GM21576 (cell line): Measurements from ENCODE around the gene C16orf89.

Experiments
- ATAC-seq: cut with Tn5 transposase; IDR thresholded peaks from one replicate; pipeline ENCODE4 v1.9.1; 2021; ENCODE audit warnings: mild to moderate bottlenecking, moderate library complexity; ENCODE audit not compliant: unreplicated experiment

The C16orf89 gene

DNA sequence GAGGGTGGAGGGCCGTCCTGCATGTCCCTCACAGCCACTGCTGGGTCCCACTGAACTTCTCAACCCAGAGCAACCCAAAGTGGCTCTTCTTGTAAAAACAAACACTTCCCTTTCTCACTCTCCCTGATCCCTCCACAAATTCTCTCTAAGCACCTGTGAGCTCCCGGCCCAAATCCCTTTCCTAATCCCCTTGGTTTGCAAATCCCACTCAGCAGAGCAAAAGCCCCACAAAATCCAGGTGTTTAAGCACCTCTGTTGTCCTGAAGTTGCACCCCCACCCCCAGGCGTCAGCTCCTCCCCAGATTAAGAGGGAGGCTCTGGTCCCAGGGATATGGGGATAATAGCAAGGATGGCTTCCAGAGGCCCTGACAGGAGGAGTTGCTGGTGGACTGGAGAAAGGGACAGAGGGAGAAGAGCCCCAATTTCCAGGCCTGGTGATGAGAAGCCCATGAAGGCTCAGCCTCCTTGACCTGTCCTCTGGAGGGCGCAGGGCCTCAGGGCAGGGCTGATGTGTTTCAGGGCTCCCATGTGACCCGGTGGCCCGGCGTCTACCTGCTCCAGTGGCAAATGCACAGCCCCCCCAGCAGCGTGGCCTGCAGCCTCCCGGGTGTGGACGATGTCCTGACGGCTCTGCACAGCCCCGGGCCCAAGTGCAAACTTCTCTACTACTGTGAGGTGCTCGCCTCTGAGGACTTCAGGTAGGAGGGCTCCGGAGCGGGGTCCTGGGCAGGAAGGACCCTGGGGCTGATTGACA lies 55.0 kb downstream of the C16orf89 start:
- ATAC-seq: no peak

DNA sequence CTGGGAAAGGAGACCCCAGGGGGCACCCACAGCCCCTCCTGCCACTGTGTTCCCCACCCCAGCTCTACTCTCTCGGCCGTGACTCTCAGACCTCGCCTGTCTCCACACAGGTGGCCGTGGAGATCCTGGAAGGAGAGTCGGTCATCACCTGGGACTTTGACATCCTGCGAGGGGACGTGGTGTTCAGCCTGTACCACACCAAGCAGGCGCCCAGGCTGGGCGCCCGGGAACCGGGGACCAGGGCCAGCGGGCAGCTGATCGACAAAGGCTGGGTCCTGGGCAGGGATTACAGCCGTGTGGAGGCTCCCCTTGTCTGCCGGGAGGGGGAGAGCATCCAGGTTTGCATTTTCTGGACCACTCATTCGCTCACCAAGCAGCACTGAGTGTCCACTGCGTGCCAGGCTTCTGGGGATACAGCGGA lies 57.4 kb downstream of the C16orf89 start:
- no peak for ATAC-seq

DNA sequence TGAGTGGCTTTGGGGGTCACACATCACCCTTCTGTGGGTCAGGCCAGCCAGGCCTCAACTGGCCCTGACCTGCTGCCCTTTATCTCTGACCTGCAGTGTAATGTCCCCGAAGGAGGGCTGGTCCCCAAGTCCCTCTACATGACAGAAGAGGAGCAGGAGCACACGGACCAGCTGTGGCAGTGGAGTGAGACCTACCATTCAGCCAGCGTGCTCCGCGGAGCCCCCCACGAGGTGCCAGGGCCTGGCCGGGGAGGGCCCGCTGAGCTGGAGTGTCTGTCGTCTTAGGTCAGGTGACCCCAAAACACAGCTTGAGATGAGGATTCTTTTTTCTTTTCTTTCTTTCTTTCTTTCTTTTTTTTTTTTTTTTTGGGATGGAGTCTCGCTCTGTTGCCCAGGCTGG lies 58.5 kb downstream of the C16orf89 start:
- no peak for ATAC-seq

DNA sequence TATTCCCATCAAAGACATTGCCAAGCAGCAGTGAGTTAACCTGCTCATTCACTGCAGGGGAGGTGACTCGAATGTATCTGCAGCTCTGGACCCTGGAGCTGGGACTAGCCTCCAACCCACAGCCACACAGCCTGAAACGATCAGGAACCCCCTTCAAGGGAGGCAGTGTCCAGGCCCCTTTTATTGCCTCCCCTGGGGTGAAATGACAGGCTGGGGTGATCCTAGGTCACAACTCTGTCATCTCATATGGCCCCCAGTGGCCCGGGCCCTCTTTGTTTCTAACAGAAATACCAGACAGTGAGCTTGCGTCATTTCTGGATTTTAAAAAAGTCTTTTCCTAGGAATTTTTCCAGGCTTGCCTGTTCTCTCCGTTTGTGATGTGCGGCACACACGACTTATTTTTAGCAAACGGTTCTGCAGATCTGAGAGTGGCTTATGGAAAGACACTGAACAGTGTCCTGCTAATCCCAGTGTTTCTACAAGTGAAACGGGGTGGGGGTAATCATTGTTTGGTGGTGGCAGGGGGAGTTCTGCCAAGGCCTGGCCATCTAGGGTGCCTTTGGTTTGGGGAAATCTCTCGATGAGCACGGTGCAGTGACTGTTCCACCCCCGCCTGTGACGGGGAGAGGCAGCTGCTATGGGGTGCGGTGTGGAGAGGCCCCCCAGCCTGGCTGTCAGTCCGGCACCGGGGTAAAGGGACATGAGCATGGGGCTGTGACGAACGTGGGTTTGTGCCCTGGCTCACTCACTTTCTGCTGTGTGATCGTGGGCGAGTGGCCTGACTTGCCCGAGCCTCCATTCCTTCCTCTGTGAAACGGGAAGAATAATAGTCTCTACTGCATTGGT lies 59.2 kb downstream of the C16orf89 start:
- no peak for ATAC-seq

DNA sequence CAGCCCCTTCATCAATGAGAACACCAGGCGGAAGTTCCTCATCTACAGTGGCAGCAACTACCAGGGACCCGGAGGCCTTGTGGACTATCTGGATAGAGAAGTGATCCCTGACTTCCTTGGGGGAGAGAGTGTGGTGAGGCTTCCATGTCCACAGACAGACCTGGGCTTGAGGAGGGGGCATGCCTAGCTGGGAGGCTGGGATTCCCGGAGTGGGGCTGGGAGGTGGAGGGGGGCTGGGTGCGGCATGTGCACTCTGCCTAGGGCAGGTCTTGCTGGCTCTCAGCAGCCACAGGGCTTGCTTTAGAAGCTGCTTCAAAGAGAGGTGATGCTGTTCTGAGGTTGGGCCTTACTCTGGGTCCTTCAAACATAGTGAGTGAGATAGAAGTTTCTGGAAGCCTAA lies 59.8 kb downstream of the C16orf89 start:
- no peak for ATAC-seq

DNA sequence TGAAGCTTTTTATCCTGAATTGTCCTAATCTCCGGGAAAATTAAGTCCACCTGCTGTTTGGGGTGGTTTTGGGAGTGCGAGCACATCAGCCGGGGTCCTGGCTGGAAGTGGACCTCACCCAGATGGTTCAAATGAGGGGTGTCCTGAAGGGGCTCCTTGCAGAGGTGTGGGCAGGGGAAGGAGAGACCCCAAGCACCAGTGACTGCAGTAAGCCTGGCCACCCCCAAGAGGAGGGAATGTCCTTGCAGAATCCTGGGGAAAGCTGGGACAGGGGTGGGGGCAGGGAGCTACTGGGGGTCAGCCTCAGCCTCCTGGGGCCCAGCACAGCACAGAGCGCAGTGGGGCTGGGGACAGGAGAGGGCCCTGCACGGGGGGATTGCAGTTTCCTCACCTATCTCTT lies 61.4 kb downstream of the C16orf89 start:
- no peak for ATAC-seq

DNA sequence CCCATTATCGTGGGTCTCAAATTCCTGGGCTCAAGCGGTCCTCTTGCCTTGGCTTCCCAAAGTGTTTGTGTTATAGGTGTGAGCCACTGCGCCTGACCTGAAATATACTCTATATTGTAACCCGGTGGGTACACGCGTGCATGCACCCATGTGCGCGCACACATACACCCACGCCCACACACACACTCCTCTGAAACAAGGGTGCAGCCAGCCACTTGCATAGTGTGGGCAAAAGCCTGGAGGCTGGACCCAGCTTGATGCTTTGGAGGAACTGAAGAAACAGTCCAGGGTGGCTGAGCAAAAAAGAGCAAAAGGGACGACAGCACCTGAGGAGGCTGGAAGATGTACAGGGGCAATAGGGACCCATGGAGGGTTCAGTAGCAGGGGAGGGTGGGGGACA lies 61.9 kb downstream of the C16orf89 start:
- ATAC-seq: no peak

DNA sequence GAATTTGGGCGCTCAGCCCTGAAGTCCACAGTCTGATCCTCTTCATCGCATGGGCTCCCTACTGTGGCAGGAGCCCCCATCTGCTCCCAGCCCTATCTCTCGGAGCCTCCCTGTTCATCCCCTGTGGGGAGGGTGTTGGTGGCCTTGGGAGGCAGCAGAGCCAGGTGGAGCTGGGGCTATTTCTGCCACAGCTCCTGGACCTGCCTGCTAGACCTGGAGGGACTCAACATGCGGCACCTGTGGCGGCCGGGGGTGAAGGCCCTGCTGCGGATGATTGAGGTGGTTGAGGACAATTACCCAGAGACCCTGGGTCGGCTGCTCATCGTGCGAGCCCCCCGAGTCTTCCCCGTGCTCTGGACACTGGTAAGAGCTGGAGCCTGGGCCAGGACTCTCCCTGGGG lies 62.5 kb downstream of the C16orf89 start:
- ATAC-seq: no peak

DNA sequence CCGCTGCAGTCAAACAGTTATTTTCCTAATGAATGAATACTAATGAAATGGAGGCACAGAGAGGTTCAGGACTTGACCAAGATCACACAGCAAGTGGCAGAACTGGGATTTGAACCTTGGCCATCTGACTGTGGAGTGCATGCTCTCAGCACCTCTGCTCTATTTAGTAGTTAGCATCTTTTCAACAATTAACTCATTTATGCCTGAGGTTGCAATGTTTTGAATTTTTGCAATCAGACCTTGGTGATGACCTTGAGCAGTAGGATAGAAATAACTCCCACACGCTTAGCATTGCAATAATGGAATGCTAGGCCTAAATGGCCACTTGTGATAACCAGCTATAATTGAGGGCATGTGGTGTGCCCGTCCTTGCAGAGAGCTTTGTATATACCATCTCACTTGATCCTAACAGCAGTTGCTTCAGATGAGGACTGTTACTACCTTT lies 63.0 kb downstream of the C16orf89 start:
- no peak for ATAC-seq

DNA sequence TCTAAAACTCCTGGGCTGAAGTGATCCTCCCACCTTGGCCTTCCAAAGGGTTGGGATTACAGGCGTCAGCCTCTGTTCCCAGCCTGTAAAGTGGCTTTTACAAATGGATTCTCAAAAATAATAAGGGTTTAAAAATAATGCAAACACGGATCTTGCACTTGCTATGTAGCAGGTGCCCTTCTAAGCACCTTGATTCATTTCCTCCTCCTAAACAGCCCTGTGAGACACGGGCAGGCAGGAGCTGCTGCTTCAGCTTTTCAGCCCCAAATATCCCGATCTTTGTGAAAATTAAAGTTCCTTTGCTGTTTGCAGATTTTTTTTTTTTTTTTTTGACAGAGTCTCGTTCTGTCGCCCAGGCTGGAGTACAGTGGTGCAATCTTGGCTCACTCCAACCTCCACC lies 63.8 kb downstream of the C16orf89 start:
- no peak for ATAC-seq

DNA sequence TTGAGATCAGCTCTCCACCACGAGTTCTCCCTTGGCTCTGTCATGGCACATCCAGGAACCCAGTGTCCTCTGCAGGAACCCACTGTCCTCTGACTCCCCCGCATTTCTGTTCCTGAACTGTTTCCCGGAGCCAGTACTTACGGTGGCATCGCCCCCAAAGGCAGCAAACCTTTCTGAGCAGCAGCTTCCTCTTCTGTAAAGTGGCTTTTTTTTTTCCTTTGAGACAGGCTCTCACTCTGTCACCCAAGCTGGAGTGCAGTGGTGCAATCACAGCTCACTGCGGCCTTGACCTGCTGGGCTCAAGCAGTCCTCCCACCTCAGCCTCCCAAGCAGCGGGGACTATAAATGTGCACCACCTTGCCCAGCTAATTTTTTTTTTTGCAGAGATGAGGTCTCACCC lies 64.2 kb downstream of the C16orf89 start:
- ATAC-seq: no peak

DNA sequence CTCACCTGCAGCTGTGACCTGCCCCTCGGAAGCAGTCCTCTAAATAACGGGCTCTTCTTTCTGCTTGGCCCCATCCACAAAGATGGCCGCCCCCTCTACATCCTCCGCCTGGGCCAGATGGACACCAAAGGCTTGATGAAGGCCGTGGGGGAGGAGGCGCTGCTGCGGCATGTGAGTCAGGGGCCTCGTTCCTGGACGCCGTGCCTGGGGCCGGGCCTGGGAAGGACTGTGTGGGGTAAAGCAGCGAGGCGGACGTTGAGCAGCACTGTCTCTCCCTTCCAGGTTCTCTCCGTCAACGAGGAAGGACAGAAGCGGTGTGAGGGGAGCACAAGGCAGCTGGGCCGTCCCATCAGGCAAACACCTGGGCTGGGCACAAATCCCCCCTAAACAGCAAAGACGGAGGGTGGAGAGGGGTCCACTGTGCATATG lies 65.2 kb downstream of the C16orf89 start:
- no peak for ATAC-seq

DNA sequence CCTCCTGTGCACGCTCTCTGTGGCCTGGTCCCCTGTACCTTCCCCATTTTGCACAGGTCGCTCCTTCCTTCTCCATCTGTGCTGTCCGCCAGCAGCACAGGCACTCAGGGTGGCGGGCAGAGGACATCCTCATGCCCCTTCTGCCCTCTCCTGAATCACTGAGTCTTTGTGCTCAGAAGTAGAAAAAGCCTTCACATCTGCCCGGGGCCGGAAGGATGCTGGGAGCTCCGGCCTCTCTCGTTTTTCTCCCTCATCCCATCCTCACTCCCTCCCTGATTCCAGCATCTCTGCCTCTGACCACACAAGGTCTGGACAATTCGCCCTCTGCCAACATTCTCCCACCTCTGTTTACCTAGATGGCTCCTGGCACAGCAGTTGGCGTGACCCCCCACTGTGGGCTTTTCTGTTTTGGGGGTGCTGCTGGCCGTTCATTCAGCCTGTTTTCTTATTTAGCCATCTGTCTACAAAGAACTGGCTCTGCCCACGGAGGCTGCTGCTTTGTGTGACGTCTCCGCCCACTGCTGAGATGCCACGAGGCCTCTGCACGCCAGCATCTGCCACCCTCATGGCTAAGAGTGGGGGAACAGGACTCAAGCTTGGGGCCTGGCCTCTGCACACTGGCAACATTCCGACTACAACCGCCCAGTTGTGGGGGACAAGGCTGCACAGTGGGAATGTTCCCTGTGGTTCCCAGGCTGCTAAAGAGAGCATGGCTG lies 70.9 kb downstream of the C16orf89 start:
- ATAC-seq: no peak
